H1 (cell line): ENCODE data around the gene EIF3B. TPM values are rescaled to one million over a fixed set of nuclear protein-coding genes. Genes with fewer than 3 reads are reported as not detected.

Source experiments
- CTCF ChIA-PET: fragments of 300-600 bp; sonication (Branson Sonifier 250); formaldehyde crosslinking; loops from one replicate; lab custom pipeline; 2021; ENCODE audit not compliant: partially characterized antibody; lab: Charles Lee
- POLR2A ChIA-PET: fragments of 300-600 bp; sonication (Branson Sonifier 250); formaldehyde crosslinking; loops from one replicate; lab custom pipeline; 2021; ENCODE audit warnings: inconsistent platforms; ENCODE audit not compliant: partially characterized antibody; lab: Charles Lee
- DNase-seq, 2 experiments: peaks; one replicate each; pipeline versions ENCODE4 v3.0.0 to v3.0.0-alpha.2; 2010 to 2022; ENCODE audit warnings: low spot score in 2 of 2, low read depth in 1 of 2, mixed read lengths in 1 of 2
- FAIRE-seq: peaks from 2 replicates; lab custom pipeline; 2011; peaks lifted over from hg19 to GRCh38; lab: Jason Lieb, UNC
- H2AFZ ChIP-seq: 2 replicates; pipeline ENCODE4 v1.8.1; 2012; ENCODE audit warnings: low read length, inconsistent platforms
- H2AK5ac ChIP-seq: 2 replicates; pipeline ENCODE4 v1.6.1; 2013; ENCODE audit warnings: low read depth, low read length
- H2BK120ac ChIP-seq: replicated peaks from 2 replicates; pipeline ENCODE3; 2013; ENCODE audit warnings: low read depth, low read length, inconsistent platforms
- H2BK12ac ChIP-seq: 2 replicates; pipeline ENCODE4 v1.6.1; 2013; ENCODE audit warnings: low read depth, low read length
- H2BK15ac ChIP-seq: 2 replicates; pipeline ENCODE4 v1.6.1; 2013; ENCODE audit warnings: low read length
- H2BK20ac ChIP-seq: 2 replicates; pipeline ENCODE4 v1.6.1; 2013; ENCODE audit warnings: low read length
- H2BK5ac ChIP-seq: 2 replicates; pipeline ENCODE4 v1.6.1; 2013; ENCODE audit warnings: low read depth, low read length
- H3K14ac ChIP-seq: 2 replicates; pipeline ENCODE4 v1.6.1; 2013; ENCODE audit warnings: inconsistent platforms; ENCODE audit not compliant: insufficient read length
- H3K18ac ChIP-seq: 2 replicates; pipeline ENCODE4 v1.6.1; 2013; ENCODE audit warnings: low read length; ENCODE audit errors: extremely low read depth
- H3K23ac ChIP-seq: 2 replicates; pipeline ENCODE4 v1.6.1; 2013; ENCODE audit warnings: inconsistent platforms; ENCODE audit not compliant: insufficient read length
- H3K23me2 ChIP-seq: 2 replicates; pipeline ENCODE4 v1.6.1; 2013; ENCODE audit warnings: low read depth, low read length
- H3K27ac ChIP-seq: 2 replicates; pipeline ENCODE4 v1.6.1; 2011; ENCODE audit warnings: low read depth, low read length, inconsistent platforms
- H3K27me3 ChIP-seq, 4 experiments: replicated peaks in 1 of 4; 1 replicate in 1 of 4; 2 replicates in 3 of 4; pipeline versions ENCODE4 v1.6.1 to v1.8.1; 2011 to 2013; ENCODE audit warnings: low read length in 3 of 4, mild to moderate bottlenecking in 3 of 4, inconsistent platforms in 2 of 4, mixed read lengths in 2 of 4, moderate library complexity in 1 of 4; ENCODE audit not compliant: control insufficient read depth in 3 of 4, insufficient read depth in 3 of 4; ENCODE audit errors: extremely low read depth in 1 of 4
- H3K36me3 ChIP-seq, 4 experiments: 2 replicates each; pipeline versions ENCODE4 v1.6.1 to v1.8.1; 2011 to 2013; ENCODE audit warnings: mild to moderate bottlenecking in 4 of 4, low read length in 3 of 4, moderate library complexity in 2 of 4, control low read depth in 1 of 4, inconsistent platforms in 1 of 4; ENCODE audit not compliant: insufficient read depth in 4 of 4, control insufficient read depth in 2 of 4
- H3K4ac ChIP-seq: replicated peaks from 2 replicates; pipeline ENCODE3; 2013; ENCODE audit warnings: low read length, low read depth, mixed read lengths, inconsistent platforms; ENCODE audit not compliant: insufficient read length
- H3K4me1 ChIP-seq, 4 experiments: replicated peaks in 1 of 4; 1 replicate in 1 of 4; 2 replicates in 3 of 4; pipeline versions ENCODE4 v1.6.1 to v1.8.1; 2011 to 2013; ENCODE audit warnings: low read length in 3 of 4, inconsistent platforms in 2 of 4, mixed read lengths in 1 of 4; ENCODE audit not compliant: insufficient read depth in 4 of 4, control insufficient read depth in 3 of 4
- H3K4me2 ChIP-seq, 2 experiments: 2 replicates each; pipeline versions ENCODE4 v1.6.1 to v1.8.1; 2011 to 2013; ENCODE audit warnings: low read depth in 2 of 2, low read length in 2 of 2, control low read depth in 1 of 2, inconsistent platforms in 1 of 2, mild to moderate bottlenecking in 1 of 2; ENCODE audit not compliant: insufficient read depth in 1 of 2
- H3K4me3 ChIP-seq, 4 experiments: fragments of 200-600, 300-600 bp in 1 of 4; sonication (generic), shearing (Covaris generic), sonication (Bioruptor Twin) in 1 of 4; 2 replicates each; pipeline versions ENCODE4 v1.5.1 to v1.8.1; 2011 to 2016; ENCODE audit warnings: low read length in 4 of 4, low read depth in 3 of 4, control low read depth in 2 of 4, inconsistent platforms in 2 of 4, mild to moderate bottlenecking in 2 of 4, mixed read lengths in 1 of 4, moderate library complexity in 1 of 4; ENCODE audit not compliant: insufficient read depth in 2 of 4; ENCODE audit errors: extremely low read depth in 1 of 4
- H3K56ac ChIP-seq: replicated peaks from 2 replicates; pipeline ENCODE3; 2013; ENCODE audit warnings: low read depth, mild to moderate bottlenecking, mixed read lengths, low read length, inconsistent platforms; ENCODE audit not compliant: insufficient read length
- H3K79me1 ChIP-seq: 2 replicates; pipeline ENCODE4 v1.6.1; 2013; ENCODE audit warnings: low read depth, low read length, control low read depth
- H3K79me2 ChIP-seq, 2 experiments: 2 replicates each; pipeline versions ENCODE4 v1.6.1 to v1.8.1; 2012 to 2013; ENCODE audit warnings: low read length in 2 of 2, mild to moderate bottlenecking in 2 of 2, inconsistent platforms in 1 of 2; ENCODE audit not compliant: insufficient read depth in 2 of 2, control insufficient read depth in 1 of 2
- H3K9ac ChIP-seq, 4 experiments: replicated peaks in 1 of 4; 1 replicate in 1 of 4; 2 replicates in 3 of 4; pipeline versions ENCODE4 v1.6.1 to v1.8.1; 2011 to 2013; ENCODE audit warnings: low read depth in 3 of 4, low read length in 3 of 4, control low read depth in 2 of 4, mild to moderate bottlenecking in 2 of 4, moderate library complexity in 2 of 4, inconsistent platforms in 1 of 4; ENCODE audit errors: extremely low read depth in 1 of 4
- H3K9me3 ChIP-seq, 2 experiments: 2 replicates each; pipeline versions ENCODE4 v1.6.1 to v1.8.1; 2012 to 2013; ENCODE audit warnings: mild to moderate bottlenecking in 2 of 2, moderate library complexity in 2 of 2, control low read depth in 1 of 2, inconsistent platforms in 1 of 2, low read depth in 1 of 2, low read length in 1 of 2, mixed read lengths in 1 of 2; ENCODE audit not compliant: insufficient read depth in 2 of 2
- H4K20me1 ChIP-seq, 2 experiments: replicated peaks in 1 of 2; 2 replicates each; pipeline versions ENCODE3 to v1.8.1; 2011 to 2013; ENCODE audit warnings: inconsistent platforms in 2 of 2, low read length in 2 of 2, mild to moderate bottlenecking in 1 of 2; ENCODE audit not compliant: insufficient read depth in 2 of 2, control insufficient read depth in 1 of 2
- H4K5ac ChIP-seq: 2 replicates; pipeline ENCODE4 v1.6.1; 2013; ENCODE audit warnings: low read length, low read depth, mixed read lengths, inconsistent platforms; ENCODE audit not compliant: insufficient read length
- H4K8ac ChIP-seq: 2 replicates; pipeline ENCODE4 v1.8.0; 2013; ENCODE audit warnings: mild to moderate bottlenecking, moderate library complexity, low read length, inconsistent platforms; ENCODE audit not compliant: insufficient read depth; ENCODE audit errors: extremely low read depth
- H4K91ac ChIP-seq: replicated peaks from 2 replicates; pipeline ENCODE3; 2013; ENCODE audit warnings: low read length, mixed read lengths, inconsistent platforms; ENCODE audit not compliant: insufficient read length
- CHD1 ChIP-seq: IDR thresholded peaks from 2 replicates; pipeline ENCODE4 v1.6.1; 2012; ENCODE audit warnings: low read depth, low read length, improper control_type of control experiment
- E2F6 ChIP-seq: IDR thresholded peaks from 2 replicates; pipeline ENCODE4 v1.6.1; 2012; ENCODE audit warnings: inconsistent platforms
- FOSL1 ChIP-seq: IDR thresholded peaks from 2 replicates; pipeline ENCODE4 v1.6.1; 2011; ENCODE audit warnings: mild to moderate bottlenecking, low read depth, low read length, moderate library complexity; ENCODE audit not compliant: insufficient read depth
- KDM5A ChIP-seq: fragments of 200-600 bp; IDR thresholded peaks from 2 replicates; pipeline ENCODE4 v1.7.1; 2012; ENCODE audit warnings: mild to moderate bottlenecking, low read length, inconsistent platforms, mixed read lengths
- RFX5 ChIP-seq: IDR thresholded peaks from 2 replicates; pipeline ENCODE4 v1.6.1; 2011; ENCODE audit warnings: low read depth, low read length, improper control_type of control experiment, borderline replicate concordance
- SIN3A ChIP-seq, 2 experiments: IDR thresholded peaks in 1 of 2; conservative IDR thresholded peaks in 1 of 2; 2 replicates each; pipeline ENCODE4 v1.6.1; 2011 to 2012; ENCODE audit warnings: low read length in 2 of 2, improper control_type of control experiment in 1 of 2, low read depth in 1 of 2, mild to moderate bottlenecking in 1 of 2
- SP4 ChIP-seq: IDR thresholded peaks from 2 replicates; pipeline ENCODE4 v1.6.1; 2012; ENCODE audit warnings: low read length, inconsistent platforms
- SRF ChIP-seq: IDR thresholded peaks from 2 replicates; pipeline ENCODE4 v1.6.1; 2011; ENCODE audit warnings: mild to moderate bottlenecking, low read depth, low read length, moderate library complexity
- SUZ12 ChIP-seq: fragments of 200-600 bp; sonication (generic); IDR thresholded peaks from 2 replicates; pipeline ENCODE4 v1.6.1; 2012; ENCODE audit warnings: mild to moderate bottlenecking, inconsistent platforms, low read length, moderate library complexity, mixed read lengths
- TCF12 ChIP-seq: IDR thresholded peaks from 2 replicates; pipeline ENCODE4 v1.6.1; 2011; ENCODE audit warnings: low read depth, mild to moderate bottlenecking, low read length
- WGBS, 2 experiments: shearing (Covaris generic) in 1 of 2; methylation state at CpG; one replicate each; pipeline versions ENCODE4 v1.1.6 to v1.1.7; 2013 to 2015; ENCODE audit warnings: low lambda C conversion rate in 2 of 2, mixed read lengths in 2 of 2, inconsistent platforms in 1 of 2, low coverage in 1 of 2, missing lambda C conversion rate in 1 of 2; ENCODE audit not compliant: insufficient replicate concordance in 2 of 2, insufficient coverage in 1 of 2, insufficient read length in 1 of 2; ENCODE audit errors: extremely low coverage in 1 of 2, missing lambda C conversion rate in 1 of 2; 5-methylcytosine and 5-hydroxymethylcytosine counted together
- polyA plus RNA-seq, 7 experiments: library from polyadenylated mRNA; depleted of rRNA in 3 of 7; stranded (reverse) in 5 of 7; unstranded in 2 of 7; fragments of >200 nt in 5 of 7; fragments of 200-250 nt in 2 of 7; gene quantifications; 1 replicate in 5 of 7; 2 replicates in 1 of 7; 4 replicates in 1 of 7; pipeline versions ENCODE4 v1.2.1 to v1.2.3, GENCODE V29; 2011 to 2013; ENCODE audit warnings: missing spikeins in 2 of 7, mixed read lengths in 2 of 7
- total RNA-seq: library from RNA; stranded (reverse); fragmentation: NEBNext Ultra II Directional; extraction: Animal tissue kit (Norgen Biotek cat#: 25700); gene quantifications from 2 replicates; pipeline ENCODE4 v1.2.1, GENCODE V29; 2021

EIF3B gene
- total and polyA plus RNA-seq, 2 of the 8 experiments (the other 6 are each of a cell fraction or from before 2014, with no cell fraction given): 167 to 316 TPM

- Histone ChIP-seq H4K8ac (peak overlapping the region; percentile 85), H4K20me1 (peaks cover 4 to 5% of the 10 kb centered on the region in 2 experiments), H2AFZ (no peak overlapping the region), H3K14ac (no peak overlapping the region), H3K4me1 (peaks cover 2 to 8% (median 4%) of the 10 kb centered on the region in 4 experiments), H3K23ac (no peak overlapping the region), H2BK20ac (no peak overlapping the region), H4K5ac (no peak overlapping the region), H3K9ac (peak overlapping the region; percentile 4 to 86 (median 14); a peak in 4 of 7 replicates), H3K27me3 (no peaks in the 10 kb centered on the region), H2AK5ac (no peak overlapping the region), H3K79me2 (peaks cover 0 to 20% of the 10 kb centered on the region in 2 experiments; a peak in 1 of 4 replicates), H3K79me1 (peaks cover 5% of the 10 kb centered on the region), H4K91ac (no peak overlapping the region), H3K36me3 (no peaks in the 10 kb centered on the region), H2BK15ac (no peak overlapping the region), H3K4me2 (peak overlapping the region; percentile 81 to 86), H3K4ac (no peak overlapping the region), H2BK12ac (no peak overlapping the region), H3K18ac (no peak overlapping the region; the same call in 1 of the 2 replicates), H3K9me3 (no peaks in the 10 kb centered on the region), H3K4me3 (peak overlapping the region; percentile 72 to 95 (median 80)), H2BK5ac (no peak overlapping the region), H3K23me2 (peaks cover 6% of the 10 kb centered on the region; the same call in 1 of the 2 replicates), H3K27ac (no peak overlapping the region), H2BK120ac (no peak overlapping the region), H3K56ac (no peak overlapping the region)
- ChIA-PET POLR2A (interaction anchor here (0.7 to 1.6 kb wide), 10 partner anchors 8 to 296 kb away, joined by 3 to 6 read pairs (median 3); no protein-coding TSS in a partner anchor), CTCF (interaction anchor here (1.0 to 3.1 kb wide), 5 partner anchors 9 to 267 kb away, joined by 3 to 12 read pairs (median 3); no protein-coding TSS in a partner anchor)
- no peak for DNase-seq
- 29% methylated on average over 34 of the region's 71 CpGs; no CpG with 5 or more reads in 1 of the 2 experiments for WGBS, 2 experiments
- no peak for FAIRE-seq
- TF ChIP-seq RFX5 (no peak), SUZ12 (no peak), KDM5A (no peak), TCF12 (no peak), SRF (no peak), SP4 (no peak), CHD1 (no peak), FOSL1 (no peak), E2F6 (0 out of 2 replicates have a peak, but pooled peaks have one; percentile 18), SIN3A (conservative IDR thresholded peaks at IDR 0.05 in 1 of 2, IDR thresholded peaks at IDR 0.05 in 1 of 2; ENCODE audit: low read depth in 1 of 2, low read length in 2 of 2) (0 out of 4 replicates have a peak, but pooled peaks of 1 of the 2 experiments have one; percentile 21)
These were observed 49.4 kb downstream of the EIF3B start for GRCh38 chr7:2403718-2404648.
